ENCODE measurements around the gene CNOT3.

DNA sequence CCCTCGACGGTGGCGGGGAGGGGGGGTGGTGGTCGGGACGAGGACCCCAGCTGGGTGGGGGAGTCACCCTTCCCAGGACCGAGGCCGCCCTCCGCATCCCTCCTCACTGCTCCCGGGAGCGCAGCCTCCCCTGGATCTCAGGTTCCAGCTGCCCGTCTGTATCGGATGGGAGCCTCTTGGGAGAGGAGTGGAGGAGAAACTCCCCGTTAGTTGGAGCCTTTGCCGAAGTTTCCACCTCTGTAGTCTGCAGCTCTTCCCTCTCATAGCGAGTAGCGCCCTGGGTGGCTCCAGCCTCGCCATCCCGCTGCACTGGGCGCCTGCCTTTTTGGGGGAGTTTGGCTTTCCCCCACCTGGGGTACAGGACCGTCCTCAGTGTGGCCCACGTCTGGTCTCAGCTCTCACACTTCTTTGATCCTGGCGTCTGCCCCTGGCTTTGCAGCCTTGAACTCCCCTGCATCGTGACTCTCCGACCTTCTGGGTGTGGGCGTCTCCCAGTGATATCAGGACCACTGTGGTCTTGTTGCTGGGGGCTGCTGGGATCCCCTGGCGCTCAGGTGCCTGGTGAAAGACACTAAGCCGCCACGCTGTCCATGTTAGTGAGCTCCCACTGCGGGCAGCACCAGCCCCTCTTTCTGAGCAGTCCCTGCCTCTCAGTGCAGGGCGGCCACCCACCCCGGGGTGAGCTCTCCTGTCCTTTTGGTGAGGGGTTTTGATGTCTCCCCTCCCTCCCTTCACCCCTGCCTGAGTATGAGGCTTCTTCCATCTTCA, 1.1 kb downstream of the CNOT3 start:
- TF ChIP-seq, protein P1, sequence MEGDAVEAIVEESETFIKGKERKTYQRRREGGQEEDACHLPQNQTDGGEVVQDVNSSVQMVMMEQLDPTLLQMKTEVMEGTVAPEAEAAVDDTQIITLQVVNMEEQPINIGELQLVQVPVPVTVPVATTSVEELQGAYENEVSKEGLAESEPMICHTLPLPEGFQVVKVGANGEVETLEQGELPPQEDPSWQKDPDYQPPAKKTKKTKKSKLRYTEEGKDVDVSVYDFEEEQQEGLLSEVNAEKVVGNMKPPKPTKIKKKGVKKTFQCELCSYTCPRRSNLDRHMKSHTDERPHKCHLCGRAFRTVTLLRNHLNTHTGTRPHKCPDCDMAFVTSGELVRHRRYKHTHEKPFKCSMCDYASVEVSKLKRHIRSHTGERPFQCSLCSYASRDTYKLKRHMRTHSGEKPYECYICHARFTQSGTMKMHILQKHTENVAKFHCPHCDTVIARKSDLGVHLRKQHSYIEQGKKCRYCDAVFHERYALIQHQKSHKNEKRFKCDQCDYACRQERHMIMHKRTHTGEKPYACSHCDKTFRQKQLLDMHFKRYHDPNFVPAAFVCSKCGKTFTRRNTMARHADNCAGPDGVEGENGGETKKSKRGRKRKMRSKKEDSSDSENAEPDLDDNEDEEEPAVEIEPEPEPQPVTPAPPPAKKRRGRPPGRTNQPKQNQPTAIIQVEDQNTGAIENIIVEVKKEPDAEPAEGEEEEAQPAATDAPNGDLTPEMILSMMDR (IDR thresholded peaks at IDR 0.05): no peak
- TF ChIP-seq POLR2A (IDR thresholded peaks at IDR 0.05): no peak
